Kidney epithelial cell (primary cell): ENCODE data around the gene B4GALT4. TPM values are rescaled to one million over a fixed set of nuclear protein-coding genes. Genes with fewer than 3 reads are reported as not detected.

Source experiments
- DNase-seq: peaks from one replicate; pipeline ENCODE4 v3.0.0-alpha.2; 2010; ENCODE audit warnings: low read depth
- H3K27me3 ChIP-seq: 2 replicates; pipeline ENCODE4 v1.6.0; 2011; ENCODE audit warnings: low read length; ENCODE audit not compliant: control insufficient read depth, insufficient read depth
- H3K36me3 ChIP-seq: 2 replicates; pipeline ENCODE4 v1.5.1; 2011; ENCODE audit warnings: low read length; ENCODE audit not compliant: control insufficient read depth, insufficient read depth
- H3K4me3 ChIP-seq: 2 replicates; pipeline ENCODE4 v1.5.1; 2011; ENCODE audit warnings: low read depth, mild to moderate bottlenecking, control low read depth, low read length
- total RNA-seq: library from RNA; depleted of rRNA; stranded (reverse); fragments of >200 nt; gene quantifications from 2 replicates; pipeline ENCODE4 v1.2.3, GENCODE V29; 2015
- TF ChIP-seq, protein P1 (sequence below): IDR thresholded peaks from 2 replicates; pipeline ENCODE4 v1.5.1; 2011; ENCODE audit warnings: mild to moderate bottlenecking, moderate library complexity, low read length, control low read depth, inconsistent platforms; ENCODE audit not compliant: insufficient read depth, poor library complexity, severe bottlenecking

The B4GALT4 gene
- total RNA-seq, 1 donor from 2014 or later, result 23.1 TPM

DNA sequence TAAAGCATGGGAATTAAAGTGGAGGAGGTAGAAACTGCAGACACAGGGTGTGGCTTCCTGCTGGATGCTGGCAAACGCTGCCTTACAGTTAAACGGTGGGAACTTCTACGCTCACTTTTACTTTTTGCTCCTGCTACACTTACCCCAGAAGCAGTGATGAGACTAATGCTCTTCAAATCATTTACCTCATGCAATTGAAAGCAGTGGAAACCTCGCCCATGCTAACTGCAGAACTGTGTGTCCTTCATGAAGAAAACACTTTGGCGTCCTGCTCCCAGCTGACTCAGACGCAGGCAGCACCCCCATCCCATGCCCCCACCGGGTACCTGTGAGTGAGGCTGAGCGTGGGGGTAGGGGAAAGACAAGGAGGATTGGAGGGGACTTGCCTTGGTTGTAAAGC lies 35.5 kb downstream of the B4GALT4 start:
- peaks cover 2% of the 10 kb centered on the region for H3K36me3 ChIP-seq
- H3K4me3 ChIP-seq, result no peak overlapping the region
- DNase-seq, result no peak
- H3K27me3 ChIP-seq, result no peaks in the 10 kb centered on the region
- TF ChIP-seq, protein P1, sequence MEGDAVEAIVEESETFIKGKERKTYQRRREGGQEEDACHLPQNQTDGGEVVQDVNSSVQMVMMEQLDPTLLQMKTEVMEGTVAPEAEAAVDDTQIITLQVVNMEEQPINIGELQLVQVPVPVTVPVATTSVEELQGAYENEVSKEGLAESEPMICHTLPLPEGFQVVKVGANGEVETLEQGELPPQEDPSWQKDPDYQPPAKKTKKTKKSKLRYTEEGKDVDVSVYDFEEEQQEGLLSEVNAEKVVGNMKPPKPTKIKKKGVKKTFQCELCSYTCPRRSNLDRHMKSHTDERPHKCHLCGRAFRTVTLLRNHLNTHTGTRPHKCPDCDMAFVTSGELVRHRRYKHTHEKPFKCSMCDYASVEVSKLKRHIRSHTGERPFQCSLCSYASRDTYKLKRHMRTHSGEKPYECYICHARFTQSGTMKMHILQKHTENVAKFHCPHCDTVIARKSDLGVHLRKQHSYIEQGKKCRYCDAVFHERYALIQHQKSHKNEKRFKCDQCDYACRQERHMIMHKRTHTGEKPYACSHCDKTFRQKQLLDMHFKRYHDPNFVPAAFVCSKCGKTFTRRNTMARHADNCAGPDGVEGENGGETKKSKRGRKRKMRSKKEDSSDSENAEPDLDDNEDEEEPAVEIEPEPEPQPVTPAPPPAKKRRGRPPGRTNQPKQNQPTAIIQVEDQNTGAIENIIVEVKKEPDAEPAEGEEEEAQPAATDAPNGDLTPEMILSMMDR, result no peak

DNA sequence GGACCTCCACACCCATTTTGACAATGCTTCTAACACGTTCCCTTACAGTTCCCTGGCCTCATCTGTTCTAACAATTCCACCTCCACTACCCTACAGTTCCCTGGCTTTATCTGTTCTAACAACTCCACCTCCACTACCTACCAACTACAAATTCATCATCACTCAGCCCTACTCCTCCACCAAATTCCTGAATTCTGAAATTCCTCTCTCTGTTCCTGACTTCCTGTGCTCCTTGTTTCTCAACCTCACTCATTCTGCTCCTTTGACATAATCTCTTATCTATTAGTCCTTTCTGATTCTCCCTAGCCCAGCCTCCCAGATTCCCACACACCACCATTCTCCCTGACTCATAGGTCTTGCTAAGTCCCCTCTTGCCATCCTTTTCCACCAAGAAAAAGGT lies 44.8 kb downstream of the B4GALT4 start:
- DNase-seq, result no peak
- TF ChIP-seq, protein P1, result no peak
- H3K4me3 ChIP-seq, result no peak overlapping the region
- H3K36me3 ChIP-seq, result no peaks in the 10 kb centered on the region
- no peaks in the 10 kb centered on the region for H3K27me3 ChIP-seq

DNA sequence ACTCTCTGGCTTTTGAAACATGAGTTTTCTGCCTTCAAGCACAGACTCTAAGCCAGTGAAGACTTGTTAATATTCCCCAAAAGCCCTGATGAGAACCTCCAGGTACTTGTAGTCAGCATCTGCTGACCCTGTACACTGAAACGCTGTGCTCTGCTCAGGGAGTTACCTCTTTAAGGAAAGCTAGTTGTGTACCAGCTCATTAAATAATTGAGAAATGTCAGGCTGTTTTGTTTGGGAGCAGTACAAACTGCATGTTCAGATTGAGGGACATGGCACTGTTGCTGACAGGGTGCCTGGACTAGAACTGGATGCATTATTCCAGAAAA lies 45.6 kb downstream of the B4GALT4 start:
- TF ChIP-seq, protein P1, result no peak
- Histone ChIP-seq H3K4me3 (no peak overlapping the region), H3K27me3 (no peaks in the 10 kb centered on the region), H3K36me3 (no peaks in the 10 kb centered on the region)
- no peak for DNase-seq

DNA sequence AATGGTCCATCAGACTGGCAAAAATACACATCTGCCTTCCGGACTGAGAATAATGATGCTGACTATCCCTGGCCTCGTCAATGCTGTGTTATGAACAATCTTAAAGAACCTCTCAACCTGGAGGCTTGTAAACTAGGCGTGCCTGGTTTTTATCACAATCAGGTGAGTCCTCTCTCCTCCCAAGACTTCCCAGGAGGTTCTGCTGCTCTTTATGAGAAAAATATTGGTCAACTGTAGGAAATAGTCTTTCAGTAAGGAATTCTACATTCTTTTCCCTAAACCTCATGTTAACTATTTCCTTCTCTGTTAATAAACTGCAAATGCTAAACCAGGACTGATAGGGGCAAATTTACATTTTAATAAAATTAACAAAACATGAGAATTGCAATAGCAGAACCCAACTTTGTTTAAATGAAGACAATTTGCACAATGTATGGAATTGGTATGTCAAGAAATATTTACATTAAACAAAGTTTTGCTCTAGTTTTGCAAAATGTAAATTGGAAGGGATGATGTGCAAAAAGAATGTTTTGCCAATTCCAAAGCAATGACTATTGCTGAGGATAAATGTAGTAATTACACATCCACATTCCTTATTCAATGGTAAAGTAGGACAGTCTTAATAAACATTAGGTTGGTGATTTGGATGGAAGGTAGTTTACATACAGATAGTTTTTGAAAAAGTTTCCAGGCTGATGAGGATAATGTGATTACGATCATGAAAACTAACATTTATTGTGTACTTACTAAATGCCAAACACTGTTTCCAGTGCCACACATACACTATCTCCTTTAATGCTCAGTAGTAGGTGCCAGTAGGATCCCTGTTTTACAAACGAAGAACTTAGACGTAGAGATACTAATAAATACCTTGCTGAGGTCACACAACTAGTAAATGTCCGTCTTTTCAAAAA lies 46.2 kb downstream of the B4GALT4 start:
- TF ChIP-seq, protein P1, result no peak
- DNase-seq, result no peak
- Histone ChIP-seq H3K27me3 (no peaks in the 10 kb centered on the region), H3K36me3 (no peaks in the 10 kb centered on the region), H3K4me3 (no peak overlapping the region)

DNA sequence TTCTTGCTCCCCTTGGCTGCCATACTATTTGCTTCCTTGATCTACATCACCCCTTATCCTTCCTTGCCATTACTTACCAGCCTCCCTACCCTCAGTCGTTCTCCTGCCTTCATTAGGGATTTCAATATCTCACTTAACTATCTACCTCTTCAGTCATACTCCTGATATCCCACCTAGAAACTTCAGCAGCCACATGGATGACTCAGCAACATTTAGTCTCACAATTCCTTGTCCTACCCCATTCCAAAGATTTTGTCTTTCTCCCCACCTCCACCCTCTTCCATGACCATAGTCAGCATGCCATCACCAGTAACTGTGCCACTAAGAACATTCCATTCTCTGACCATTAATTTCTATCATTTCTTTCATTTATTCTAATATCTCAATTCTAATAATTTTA lies 48.9 kb downstream of the B4GALT4 start:
- TF ChIP-seq, protein P1, result no peak
- no peak for DNase-seq
- Histone ChIP-seq H3K4me3 (no peak overlapping the region), H3K27me3 (no peaks in the 10 kb centered on the region), H3K36me3 (no peaks in the 10 kb centered on the region)

DNA sequence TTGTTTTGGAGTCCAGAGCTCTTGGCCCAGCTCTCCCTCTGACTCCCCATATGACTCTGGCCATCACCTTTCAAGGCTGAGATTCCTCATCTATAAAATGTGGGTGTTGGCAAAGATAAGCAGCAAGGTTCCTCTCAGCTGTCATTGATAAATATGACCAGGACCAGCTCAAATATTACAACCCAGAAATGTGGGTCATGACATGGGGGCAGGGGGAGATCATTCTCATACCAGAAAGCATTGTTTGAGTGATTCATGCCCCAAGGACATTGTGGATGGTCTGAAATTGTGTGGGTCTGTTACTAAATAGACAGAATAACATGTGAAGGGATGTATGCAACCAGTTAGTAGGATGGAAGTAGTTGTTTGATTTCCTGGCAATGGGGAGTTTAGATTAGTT lies 53.4 kb downstream of the B4GALT4 start:
- H3K36me3 ChIP-seq, result no peaks in the 10 kb centered on the region
- H3K27me3 ChIP-seq, result no peaks in the 10 kb centered on the region
- H3K4me3 ChIP-seq, result no peak overlapping the region
- no peak for DNase-seq
- TF ChIP-seq, protein P1, result no peak
